IMR-90 (cell line): Measurements from ENCODE around the gene AQP12B. TPM values are rescaled to one million over a fixed set of nuclear protein-coding genes. Genes with fewer than 3 reads are reported as not detected.

Source experiments
- ATAC-seq: fragments of 200-7000 bp; cut with Tn5 transposase; 2 replicates; pipeline ENCODE4 v1.9.1; 2020; ENCODE audit warnings: low read depth, mild to moderate bottlenecking, moderate library complexity
- BruUV-seq: library from RNA; stranded (reverse); fragments of 400-500 nt; replicated peaks from 2 replicates; lab custom pipeline; 2021; lab: Mats Ljungman, UMichigan
- CTCF ChIA-PET: fragments of 300-600 bp; formaldehyde crosslinking; extraction: SDS; loops from one replicate; lab custom pipeline; 2021; ENCODE audit warnings: antibody characterized with exemption; lab: Yijun Ruan, JAX
- POLR2A ChIA-PET: fragments of 300-600 bp; sonication (Branson Sonifier 250); formaldehyde crosslinking; loops from one replicate; lab custom pipeline; 2022; ENCODE audit warnings: antibody characterized with exemption; ENCODE audit not compliant: unreplicated experiment; lab: Charles Lee
- DNase-seq: peaks from one replicate; pipeline ENCODE4 v3.0.0; 2013
- H2AFZ ChIP-seq: replicated peaks from 2 replicates; pipeline ENCODE3; 2013; ENCODE audit warnings: low read length, mild to moderate bottlenecking; ENCODE audit not compliant: poor library complexity
- H2AK5ac ChIP-seq: 2 replicates; pipeline ENCODE4 v1.6.1; 2013; ENCODE audit warnings: low read depth, low read length, inconsistent platforms
- H2AK9ac ChIP-seq: replicated peaks from 2 replicates; pipeline ENCODE3; 2013; ENCODE audit warnings: mild to moderate bottlenecking, low read depth, low read length, moderate library complexity; ENCODE audit not compliant: poor library complexity
- H2BK120ac ChIP-seq: 2 replicates; pipeline ENCODE4 v1.6.1; 2013; ENCODE audit warnings: low read depth, low read length, inconsistent platforms
- H2BK15ac ChIP-seq: 3 replicates; pipeline ENCODE4 v1.6.1; 2013; ENCODE audit warnings: low read depth, low read length, inconsistent platforms
- H2BK20ac ChIP-seq: 2 replicates; pipeline ENCODE4 v1.6.1; 2013; ENCODE audit warnings: low read depth, mild to moderate bottlenecking, inconsistent platforms, low read length, moderate library complexity
- H2BK5ac ChIP-seq: 2 replicates; pipeline ENCODE4 v1.6.1; 2013; ENCODE audit warnings: mild to moderate bottlenecking, low read depth, low read length, inconsistent platforms; ENCODE audit not compliant: poor library complexity, severe bottlenecking
- H3K14ac ChIP-seq: replicated peaks from 2 replicates; pipeline ENCODE4 v1.6.1; 2013; ENCODE audit warnings: low read depth, low read length, inconsistent platforms
- H3K18ac ChIP-seq: 2 replicates; pipeline ENCODE4 v1.6.1; 2013; ENCODE audit warnings: low read depth, low read length, control low read depth
- H3K23ac ChIP-seq: 2 replicates; pipeline ENCODE4 v1.6.1; 2013; ENCODE audit warnings: low read depth, low read length, inconsistent platforms
- H3K27ac ChIP-seq: 2 replicates; pipeline ENCODE4 v1.5.1; 2013; ENCODE audit warnings: mild to moderate bottlenecking, control low read depth, low read length; ENCODE audit not compliant: insufficient read depth
- H3K27me3 ChIP-seq: 2 replicates; pipeline ENCODE4 v1.6.1; 2013; ENCODE audit warnings: low read length; ENCODE audit not compliant: control insufficient read depth, insufficient read depth
- H3K36me3 ChIP-seq: 2 replicates; pipeline ENCODE4 v1.6.1; 2013; ENCODE audit warnings: low read length, mixed read lengths; ENCODE audit not compliant: control insufficient read depth, insufficient read depth
- H3K4ac ChIP-seq: 2 replicates; pipeline ENCODE4 v1.6.1; 2013; ENCODE audit warnings: low read depth, low read length, inconsistent platforms
- H3K4me1 ChIP-seq: 2 replicates; pipeline ENCODE4 v1.6.1; 2013; ENCODE audit warnings: low read length, mixed read lengths; ENCODE audit not compliant: control insufficient read depth, insufficient read depth
- H3K4me2 ChIP-seq: 2 replicates; pipeline ENCODE4 v1.6.1; 2013; ENCODE audit warnings: low read depth, mild to moderate bottlenecking, control low read depth, low read length, moderate library complexity
- H3K4me3 ChIP-seq: 2 replicates; pipeline ENCODE4 v1.5.1; 2013; ENCODE audit warnings: low read depth, mild to moderate bottlenecking, control low read depth, low read length, moderate library complexity; ENCODE audit not compliant: insufficient read depth
- H3K56ac ChIP-seq: 2 replicates; pipeline ENCODE4 v1.6.1; 2013; ENCODE audit warnings: low read length, inconsistent platforms; ENCODE audit not compliant: insufficient read depth; ENCODE audit errors: extremely low read depth
- H3K79me1 ChIP-seq, 2 experiments: 2 replicates each; pipeline ENCODE4 v1.6.1; 2013; ENCODE audit warnings: low read length in 2 of 2, inconsistent platforms in 1 of 2, low read depth in 1 of 2
- H3K9ac ChIP-seq: 2 replicates; pipeline ENCODE4 v1.6.1; 2013; ENCODE audit warnings: low read depth, low read length, control low read depth
- H3K9me1 ChIP-seq: 2 replicates; pipeline ENCODE4 v1.6.1; 2013; ENCODE audit warnings: low read length, inconsistent platforms; ENCODE audit not compliant: insufficient read depth
- H3K9me3 ChIP-seq: 2 replicates; pipeline ENCODE4 v1.6.1; 2013; ENCODE audit warnings: low read length; ENCODE audit not compliant: control insufficient read depth, insufficient read depth
- H4K20me1 ChIP-seq: 2 replicates; pipeline ENCODE4 v1.6.1; 2013; ENCODE audit warnings: low read length, inconsistent platforms; ENCODE audit not compliant: insufficient read depth
- H4K5ac ChIP-seq: 2 replicates; pipeline ENCODE4 v1.6.1; 2013; ENCODE audit warnings: mild to moderate bottlenecking, low read depth, low read length, control low read depth
- H4K8ac ChIP-seq, 2 experiments: 2 replicates each; pipeline ENCODE4 v1.6.1; 2013; ENCODE audit warnings: low read depth in 2 of 2, low read length in 2 of 2, control low read depth in 1 of 2, inconsistent platforms in 1 of 2
- H4K91ac ChIP-seq: 2 replicates; pipeline ENCODE4 v1.6.1; 2013; ENCODE audit warnings: low read depth, low read length, inconsistent platforms; ENCODE audit not compliant: insufficient read depth
- RCOR1 ChIP-seq: IDR thresholded peaks from 2 replicates; pipeline ENCODE4 v1.6.1; 2012; ENCODE audit warnings: mild to moderate bottlenecking, low read length, improper control_type of control experiment; ENCODE audit not compliant: insufficient replicate concordance
- WGBS, 2 experiments: methylation state at CpG; one replicate each; pipeline versions ENCODE4 v1.1.5 to v1.1.7; 2013; ENCODE audit warnings: missing lambda C conversion rate in 2 of 2; ENCODE audit not compliant: insufficient read length in 1 of 2; ENCODE audit errors: extremely low coverage in 2 of 2; 5-methylcytosine and 5-hydroxymethylcytosine counted together
- dilution Hi-C: fragments of 300-500 bp; cut with HindIII; formaldehyde crosslinking; loops from one replicate; pipeline ENCODE4 v1.14.3; 2018; ENCODE audit warnings: low sequenced_read_pairs; ENCODE audit not compliant: unreplicated experiment
- in situ Hi-C: fragments of 300-500 bp; cut with MboI; formaldehyde crosslinking; loops from 3 replicates; pipeline ENCODE4 v1.14.3; 2019; ENCODE audit warnings: low sequenced_read_pairs, inconsistent platforms, mixed read lengths
- intact Hi-C: fragments of 100-400 bp; cut with micrococcal nuclease; formaldehyde crosslinking; loops from 2 replicates; pipeline ENCODE4 v1.10.0; 2022
- polyA plus RNA-seq, 3 experiments: library from polyadenylated mRNA; depleted of rRNA; stranded (reverse); fragments of >200 nt; gene quantifications; 2 replicates each; pipeline ENCODE4 v1.2.3, GENCODE V29; 2012; ENCODE audit warnings: low replicate concordance in 1 of 3
- total RNA-seq: library from RNA; depleted of rRNA; stranded (reverse); fragments of >200 nt; gene quantifications from 2 replicates; pipeline ENCODE4 v1.2.3, GENCODE V29; 2012
- TF ChIP-seq, protein P1 (sequence below): conservative IDR thresholded peaks from 2 replicates; pipeline ENCODE4 v1.5.1; 2012; ENCODE audit warnings: mild to moderate bottlenecking, low read depth, low read length, improper control_type of control experiment

AQP12B gene
- total and polyA plus RNA-seq, 2 of the 4 experiments (the other 2 are of a cell fraction), result not detected

DNA sequence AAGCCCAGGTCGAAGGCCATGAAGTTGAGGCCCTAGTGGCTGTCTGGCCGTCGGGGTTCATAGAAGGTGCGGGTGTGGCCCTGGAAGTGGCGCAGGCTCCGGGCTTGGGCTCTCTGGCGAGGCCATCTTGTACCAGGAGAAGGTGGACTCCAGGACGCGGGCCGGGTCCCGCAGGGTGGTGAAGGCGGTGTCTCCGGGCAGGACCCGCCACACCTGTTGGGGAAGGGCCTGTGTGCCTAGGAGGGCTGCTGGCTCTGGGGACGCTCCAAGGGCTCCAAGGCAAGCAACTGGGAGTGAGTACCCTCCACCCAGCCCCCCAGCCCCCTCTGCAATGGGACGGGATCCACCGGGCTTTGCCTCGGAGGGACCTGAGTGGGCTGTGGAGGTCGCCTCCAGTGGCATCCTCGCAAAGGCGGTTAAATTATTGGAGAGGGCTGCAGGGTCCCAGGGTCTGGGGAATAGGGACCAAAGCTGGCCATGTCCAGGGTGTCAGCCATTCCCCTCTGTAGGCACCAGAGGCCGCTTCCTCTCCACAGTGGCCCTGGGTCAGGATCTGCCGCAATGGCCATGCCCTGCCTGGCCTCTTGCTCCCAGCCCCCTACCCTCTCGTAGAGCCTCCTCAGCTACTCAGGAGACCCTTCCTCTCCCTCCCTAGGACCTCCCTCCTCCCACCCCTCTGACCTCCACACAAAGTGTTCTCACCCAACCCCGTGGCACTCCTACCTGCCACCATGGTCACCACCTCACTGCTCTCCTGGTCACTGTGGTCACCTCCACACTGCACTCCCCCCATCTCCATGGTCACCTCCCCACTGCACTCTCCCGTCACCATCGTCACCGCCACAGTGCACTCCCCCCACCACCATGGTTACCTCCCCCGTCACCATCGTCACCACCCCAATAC lies 19.3 kb upstream of the AQP12B start:
- Histone ChIP-seq H3K36me3 (no peaks in the 10 kb centered on the region), H3K9me1 (no peaks in the 10 kb centered on the region), H3K9me3 (no peaks in the 10 kb centered on the region), H4K5ac (no peak overlapping the region), H3K4me3 (no peak overlapping the region), H3K4ac (no peak overlapping the region), H3K23ac (no peak overlapping the region), H3K18ac (no peak overlapping the region), H4K8ac (no peak overlapping the region), H2BK5ac (no peak overlapping the region), H3K9ac (no peak overlapping the region), H2BK15ac (no peak overlapping the region), H3K79me1 (no peaks in the 10 kb centered on the region), H2BK20ac (no peak overlapping the region), H3K4me1 (no peaks in the 10 kb centered on the region), H3K27me3 (peaks cover 21% of the 10 kb centered on the region), H2BK120ac (no peak overlapping the region), H2AFZ (no peak overlapping the region), H3K14ac (no peak overlapping the region), H2AK9ac (no peak overlapping the region), H3K4me2 (no peak overlapping the region), H3K56ac (no peak overlapping the region), H2AK5ac (no peak overlapping the region), H4K20me1 (no peaks in the 10 kb centered on the region), H4K91ac (no peak overlapping the region), H3K27ac (no peak overlapping the region)
- DNase-seq (no peak), ATAC-seq (no peak)
- ChIA-PET CTCF (no interaction called here), POLR2A (no interaction called here)
- in situ Hi-C loops (no loop called here), intact Hi-C loops (loop anchor here (5.0 kb wide), 1 partner anchor 190 kb away; no protein-coding TSS in a partner anchor), dilution Hi-C loops (no loop called here)
- WGBS, 2 experiments, result 82% methylated on average over 6 of the region's 30 CpGs; no CpG with 5 or more reads in 1 of the 2 experiments
- no peak for TF ChIP-seq RCOR1
- TF ChIP-seq, protein P1, sequence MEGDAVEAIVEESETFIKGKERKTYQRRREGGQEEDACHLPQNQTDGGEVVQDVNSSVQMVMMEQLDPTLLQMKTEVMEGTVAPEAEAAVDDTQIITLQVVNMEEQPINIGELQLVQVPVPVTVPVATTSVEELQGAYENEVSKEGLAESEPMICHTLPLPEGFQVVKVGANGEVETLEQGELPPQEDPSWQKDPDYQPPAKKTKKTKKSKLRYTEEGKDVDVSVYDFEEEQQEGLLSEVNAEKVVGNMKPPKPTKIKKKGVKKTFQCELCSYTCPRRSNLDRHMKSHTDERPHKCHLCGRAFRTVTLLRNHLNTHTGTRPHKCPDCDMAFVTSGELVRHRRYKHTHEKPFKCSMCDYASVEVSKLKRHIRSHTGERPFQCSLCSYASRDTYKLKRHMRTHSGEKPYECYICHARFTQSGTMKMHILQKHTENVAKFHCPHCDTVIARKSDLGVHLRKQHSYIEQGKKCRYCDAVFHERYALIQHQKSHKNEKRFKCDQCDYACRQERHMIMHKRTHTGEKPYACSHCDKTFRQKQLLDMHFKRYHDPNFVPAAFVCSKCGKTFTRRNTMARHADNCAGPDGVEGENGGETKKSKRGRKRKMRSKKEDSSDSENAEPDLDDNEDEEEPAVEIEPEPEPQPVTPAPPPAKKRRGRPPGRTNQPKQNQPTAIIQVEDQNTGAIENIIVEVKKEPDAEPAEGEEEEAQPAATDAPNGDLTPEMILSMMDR, result no peak
- BruUV-seq, result no TSS peak
